CD8-positive, alpha-beta memory T cell (primary cell): ENCODE measurements around the gene AKIRIN2. TPM values are rescaled to one million over a fixed set of nuclear protein-coding genes. Genes with fewer than 3 reads are reported as not detected.

Experiments used
- CTCF ChIA-PET: fragments of 350-600 bp; sonication (Branson Sonifier 250); formaldehyde crosslinking; loops from one replicate; lab custom pipeline; 2021; ENCODE audit warnings: antibody characterized with exemption; lab: Charles Lee
- POLR2A ChIA-PET: fragments of 350-600 bp; sonication (Branson Sonifier 250); formaldehyde crosslinking; loops from one replicate; lab custom pipeline; 2021; ENCODE audit warnings: antibody characterized with exemption; lab: Charles Lee
- DNase-seq, 5 donors: peaks; one replicate each; pipeline versions ENCODE4 v3.0.0 to v3.0.0-alpha.2; 2020 to 2022; ENCODE audit warnings: mixed read lengths in 1 of 5
- H3K27ac ChIP-seq: one replicate; pipeline ENCODE4 v1.7.0; 2013; ENCODE audit warnings: low read depth, mild to moderate bottlenecking, low read length, moderate library complexity
- H3K27me3 ChIP-seq: 2 replicates; pipeline ENCODE4 v1.7.0; 2013; ENCODE audit warnings: low read length, mild to moderate bottlenecking; ENCODE audit not compliant: insufficient read depth, poor library complexity, severe bottlenecking
- H3K36me3 ChIP-seq: 2 replicates; pipeline ENCODE4 v1.7.0; 2013; ENCODE audit warnings: mild to moderate bottlenecking, low read length, moderate library complexity; ENCODE audit not compliant: insufficient read depth
- H3K4me1 ChIP-seq: 2 replicates; pipeline ENCODE4 v1.7.0; 2013; ENCODE audit warnings: mild to moderate bottlenecking, low read length, moderate library complexity; ENCODE audit not compliant: insufficient read depth
- H3K4me3 ChIP-seq: 2 replicates; pipeline ENCODE4 v1.7.0; 2013; ENCODE audit warnings: mild to moderate bottlenecking, low read length
- H3K9me3 ChIP-seq: 2 replicates; pipeline ENCODE4 v1.7.0; 2013; ENCODE audit warnings: mild to moderate bottlenecking, low read length
- H3K27ac Mint-ChIP-seq, 8 donors: one replicate each; pipeline ENCODE4 v1.8.0; 2020 to 2021; ENCODE audit warnings: mixed read lengths in 8 of 8, mild to moderate bottlenecking in 6 of 8, inconsistent platforms in 3 of 8, moderate library complexity in 3 of 8
- H3K27me3 Mint-ChIP-seq, 2 donors: one replicate each; pipeline ENCODE4 v1.8.0; 2020 to 2021; ENCODE audit warnings: mixed read lengths in 2 of 2, mild to moderate bottlenecking in 1 of 2, moderate library complexity in 1 of 2
- H3K36me3 Mint-ChIP-seq, 3 donors: one replicate each; pipeline ENCODE4 v1.8.0; 2020 to 2021; ENCODE audit warnings: mixed read lengths in 3 of 3, inconsistent platforms in 1 of 3, mild to moderate bottlenecking in 1 of 3
- H3K4me1 Mint-ChIP-seq, 3 donors: one replicate each; pipeline ENCODE4 v1.8.0; 2020 to 2021; ENCODE audit warnings: mixed read lengths in 3 of 3, inconsistent platforms in 1 of 3, mild to moderate bottlenecking in 1 of 3
- H3K4me3 Mint-ChIP-seq, 7 donors: one replicate each; pipeline ENCODE4 v1.8.0; 2020 to 2021; ENCODE audit warnings: mixed read lengths in 7 of 7, mild to moderate bottlenecking in 6 of 7, moderate library complexity in 4 of 7, inconsistent platforms in 2 of 7
- H3K9me3 Mint-ChIP-seq, 5 donors: one replicate each; pipeline ENCODE4 v1.8.0; 2020 to 2022; ENCODE audit warnings: mixed read lengths in 5 of 5, mild to moderate bottlenecking in 3 of 5, moderate library complexity in 2 of 5, inconsistent platforms in 1 of 5
- polyA plus RNA-seq: library from polyadenylated mRNA; unstranded; fragments of 300-500 nt; fragmentation: Illumina TruSeq; gene quantifications from one replicate; pipeline ENCODE4 v1.2.3, GENCODE V29; 2021
- total RNA-seq, 2 experiments: library from RNA; stranded (reverse); gene quantifications; one replicate each; pipeline ENCODE4 v1.2.3, GENCODE V29; 2021

Gene AKIRIN2
- total and polyA plus RNA-seq, 3 experiments from 2014 or later = 47.3 to 55.6 (median 49.3) TPM

- Mint-ChIP-seq H3K27ac (peak overlapping the region; percentile 12 to 82 (median 49)), H3K36me3 (peaks cover 0 to 4% (median 0%) of the 10 kb centered on the region in 3 donors), H3K4me3 (peak overlapping the region in 5 of 7 donors; percentile 2 to 77 (median 55)), H3K27me3 (no peaks in the 10 kb centered on the region), H3K9me3 (peaks cover 0 to 2% (median 0%) of the 10 kb centered on the region in 5 donors), H3K4me1 (peaks cover 20 to 37% (median 29%) of the 10 kb centered on the region in 3 donors)
- Histone ChIP-seq H3K4me1 (peaks cover 6% of the 10 kb centered on the region), H3K36me3 (no peaks in the 10 kb centered on the region), H3K4me3 (no peak overlapping the region), H3K27me3 (no peaks in the 10 kb centered on the region), H3K27ac (peak overlapping the region; percentile 12), H3K9me3 (no peaks in the 10 kb centered on the region)
- POLR2A ChIA-PET = interaction anchor here (0.7 kb wide), 1 partner anchor 1051 kb away, joined by 4 read pairs; no protein-coding TSS in a partner anchor
- CTCF ChIA-PET = no interaction called here
- DNase-seq = no peak
Observed at GRCh38 chr6:87724983-87725811, 23.2 kb upstream of the AKIRIN2 start.

- Mint-ChIP-seq H3K4me1 (peaks cover 31 to 51% (median 45%) of the 10 kb centered on the region in 3 donors), H3K36me3 (peaks cover 0 to 4% (median 0%) of the 10 kb centered on the region in 3 donors), H3K4me3 (peak overlapping the region in 5 of 7 donors; percentile 34 to 66 (median 48)), H3K27me3 (no peaks in the 10 kb centered on the region), H3K27ac (peak overlapping the region in 3 of 8 donors; percentile 56 to 84 (median 65)), H3K9me3 (peaks cover 0 to 2% (median 0%) of the 10 kb centered on the region in 5 donors)
- ChIA-PET POLR2A (no interaction called here), CTCF (no interaction called here)
- no peak overlapping the region for H3K4me3 ChIP-seq
- H3K36me3 ChIP-seq = no peaks in the 10 kb centered on the region
- H3K27ac ChIP-seq = no peak overlapping the region
- no peaks in the 10 kb centered on the region for H3K27me3 ChIP-seq
- H3K4me1 ChIP-seq = peaks cover 6% of the 10 kb centered on the region
- no peak for DNase-seq
- H3K9me3 ChIP-seq = no peaks in the 10 kb centered on the region
Observed at GRCh38 chr6:87723170-87724078, 21.4 kb upstream of the AKIRIN2 start.

- no peaks in the 10 kb centered on the region for H3K9me3 ChIP-seq
- H3K36me3 Mint-ChIP-seq = peaks cover 0 to 2% (median 0%) of the 10 kb centered on the region in 3 donors
- H3K9me3 Mint-ChIP-seq = peaks cover 0 to under 1% (median 0%) of the 10 kb centered on the region in 5 donors
- ChIA-PET CTCF (no interaction called here), POLR2A (no interaction called here)
- H3K27me3 ChIP-seq = no peaks in the 10 kb centered on the region
- no peak for DNase-seq
- peaks cover 33 to 56% (median 50%) of the 10 kb centered on the region in 3 donors for H3K4me1 Mint-ChIP-seq
- no peak overlapping the region for H3K27ac ChIP-seq
- peak overlapping the region in 4 of 7 donors; percentile 11 to 66 (median 38) for H3K4me3 Mint-ChIP-seq
- peaks cover 6% of the 10 kb centered on the region for H3K4me1 ChIP-seq
- H3K4me3 ChIP-seq = no peak overlapping the region
- no peaks in the 10 kb centered on the region for H3K36me3 ChIP-seq
- H3K27ac Mint-ChIP-seq = peak overlapping the region in 4 of 8 donors; percentile 3 to 84 (median 24)
- H3K27me3 Mint-ChIP-seq = no peaks in the 10 kb centered on the region
Observed at GRCh38 chr6:87722540-87723169, 20.6 kb upstream of the AKIRIN2 start.

GRCh38 chr6:87721311-87721710 is 19.3 kb upstream of the AKIRIN2 start:
- Histone ChIP-seq H3K4me3 (no peak overlapping the region), H3K36me3 (no peaks in the 10 kb centered on the region), H3K27ac (no peak overlapping the region), H3K4me1 (peaks cover 6% of the 10 kb centered on the region), H3K27me3 (no peaks in the 10 kb centered on the region), H3K9me3 (no peaks in the 10 kb centered on the region)
- H3K27me3 Mint-ChIP-seq = no peaks in the 10 kb centered on the region
- H3K36me3 Mint-ChIP-seq = no peaks in the 10 kb centered on the region
- no peak for DNase-seq
- no peak overlapping the region for H3K4me3 Mint-ChIP-seq
- ChIA-PET CTCF (interaction anchor here (0.7 kb wide), 1 partner anchor 121 kb away, joined by 3 read pairs; no protein-coding TSS in a partner anchor), POLR2A (no interaction called here)
- no peaks in the 10 kb centered on the region for H3K9me3 Mint-ChIP-seq
- H3K27ac Mint-ChIP-seq = peak overlapping the region in 1 of 8 donors; percentile 41
- H3K4me1 Mint-ChIP-seq = peaks cover 33 to 54% (median 50%) of the 10 kb centered on the region in 3 donors

- H3K27me3 Mint-ChIP-seq = no peaks in the 10 kb centered on the region
- ChIA-PET POLR2A (interaction anchor here (0.5 to 3.1 kb wide), 2 partner anchors 16 to 62 kb away, joined by 3 to 15 read pairs; partner anchors contain the start of gene AKIRIN2), CTCF (interaction anchor here (0.8 to 1.8 kb wide), 7 partner anchors 9 to 114 kb away, joined by 3 to 6 read pairs (median 3); partner anchors contain the start of gene AKIRIN2)
- peak overlapping the region; percentile 17 to 90 (median 83) for H3K27ac Mint-ChIP-seq
- no peaks in the 10 kb centered on the region for H3K36me3 Mint-ChIP-seq
- Histone ChIP-seq H3K4me1 (peaks cover 12% of the 10 kb centered on the region), H3K27ac (no peak overlapping the region), H3K9me3 (no peaks in the 10 kb centered on the region), H3K36me3 (no peaks in the 10 kb centered on the region), H3K27me3 (no peaks in the 10 kb centered on the region), H3K4me3 (no peak overlapping the region)
- peaks cover 31 to 47% (median 46%) of the 10 kb centered on the region in 3 donors for H3K4me1 Mint-ChIP-seq
- H3K9me3 Mint-ChIP-seq = no peaks in the 10 kb centered on the region
- no peak for DNase-seq
- H3K4me3 Mint-ChIP-seq = peak overlapping the region in 6 of 7 donors; percentile 20 to 78 (median 54)
Observed at GRCh38 chr6:87718662-87719433, 16.8 kb upstream of the AKIRIN2 start.

- ChIA-PET CTCF (interaction anchor here (1.4 kb wide), 2 partner anchors 27 to 115 kb away, joined by 3 read pairs; no protein-coding TSS in a partner anchor), POLR2A (interaction anchor here (0.7 to 3.1 kb wide), 2 partner anchors 15 to 52 kb away, joined by 5 to 15 read pairs; partner anchors contain the start of gene AKIRIN2)
- Mint-ChIP-seq H3K4me3 (no peak overlapping the region), H3K27ac (no peak overlapping the region), H3K36me3 (no peaks in the 10 kb centered on the region), H3K9me3 (no peaks in the 10 kb centered on the region), H3K4me1 (peaks cover 19 to 29% (median 29%) of the 10 kb centered on the region in 3 donors), H3K27me3 (no peaks in the 10 kb centered on the region)
- H3K27ac ChIP-seq = no peak overlapping the region
- H3K27me3 ChIP-seq = no peaks in the 10 kb centered on the region
- H3K36me3 ChIP-seq = no peaks in the 10 kb centered on the region
- no peak overlapping the region for H3K4me3 ChIP-seq
- DNase-seq = no peak
- H3K4me1 ChIP-seq = peaks cover 5% of the 10 kb centered on the region
- no peaks in the 10 kb centered on the region for H3K9me3 ChIP-seq
Observed at GRCh38 chr6:87716928-87717614, 15.0 kb upstream of the AKIRIN2 start.
